Ascending aorta (tissue), 2 donors: ENCODE measurements around the gene PCDHGA4. TPM values are rescaled to one million over a fixed set of nuclear protein-coding genes. Genes with fewer than 3 reads are reported as not detected.
A peak's percentile ranks its signal among the peaks of the same experiment; 100 is the strongest.
"Not testable (repeated sequence)": the region's sequence is repeated elsewhere in the genome, so short reads cannot be mapped to it uniquely, and the experiment has no call there.

ENCODE experiments used
- DNase-seq, 2 donors: peaks; one replicate each; pipeline ENCODE4 v3.0.0-alpha.2; 2019; ENCODE audit warnings: low spot score in 2 of 2
- H3K27ac ChIP-seq, 2 donors: fragments of 200-600 bp; sonication (generic); one replicate each; pipeline ENCODE4 v1.5.1; 2016 to 2017; ENCODE audit warnings: mild to moderate bottlenecking in 1 of 2
- H3K27me3 ChIP-seq: fragments of 200-600 bp; sonication (generic); one replicate; pipeline ENCODE4 v1.5.1; 2017
- H3K36me3 ChIP-seq, 2 donors: fragments of 200-600 bp; sonication (generic); one replicate each; pipeline ENCODE4 v1.5.1; 2016
- H3K4me1 ChIP-seq, 2 donors: fragments of 200-600 bp; sonication (generic); one replicate each; pipeline ENCODE4 v1.5.1; 2016 to 2017; ENCODE audit warnings: mild to moderate bottlenecking in 1 of 2
- H3K4me3 ChIP-seq, 2 donors: fragments of 200-600 bp; sonication (generic); one replicate each; pipeline ENCODE4 v1.5.1; 2016 to 2017; ENCODE audit warnings: mild to moderate bottlenecking in 1 of 2
- H3K9me3 ChIP-seq, 2 donors: fragments of 200-600 bp; sonication (generic); one replicate each; pipeline ENCODE4 v1.5.1; 2016
- intact Hi-C: fragments of 100-400 bp; cut with DNase I; formaldehyde crosslinking; loops from one replicate; pipeline ENCODE4 v1.15.1; 2023
- total RNA-seq: library from RNA; depleted of rRNA; stranded (reverse); fragments of >200 nt; gene quantifications from one replicate; pipeline ENCODE4 v1.1.0, GENCODE V29; 2016
- TF ChIP-seq, protein P1 (sequence below), 3 experiments: fragments of 200-600 bp in 2 of 3; fragments of 450-650 bp in 1 of 3; sonication (generic) in 2 of 3; IDR thresholded peaks; one replicate each; pipeline ENCODE4 v1.5.1; 2016 to 2019; ENCODE audit warnings: antibody characterized with exemption in 3 of 3, mild to moderate bottlenecking in 1 of 3, moderate library complexity in 1 of 3

The PCDHGA4 gene
- 4.3 TPM for total RNA-seq

DNA sequence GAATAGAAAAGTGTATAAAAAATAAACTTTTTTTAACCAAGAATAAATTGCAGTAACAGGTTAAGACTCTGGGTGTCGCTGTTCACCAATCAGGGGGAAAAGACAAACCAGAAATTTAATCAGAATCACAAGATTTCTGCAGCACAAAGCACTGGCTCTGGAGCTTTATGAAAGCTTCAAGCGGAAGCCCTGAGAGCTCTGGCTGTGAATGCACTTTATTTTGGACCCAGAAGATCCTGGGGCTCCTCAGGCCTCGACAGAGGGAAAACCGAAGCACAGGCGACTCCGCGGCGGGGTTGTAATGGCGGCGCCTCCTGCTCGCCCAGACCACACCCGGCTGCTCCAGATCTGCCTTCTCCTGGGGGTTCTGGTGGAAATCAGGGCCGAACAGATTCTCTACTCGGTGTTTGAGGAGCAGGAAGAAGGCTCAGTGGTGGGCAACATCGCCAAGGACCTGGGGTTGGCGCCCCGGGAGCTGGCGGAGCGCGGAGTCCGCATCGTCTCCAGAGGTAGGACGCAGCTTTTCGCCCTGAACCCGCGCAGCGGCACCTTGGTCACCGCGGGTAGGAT, at the start of gene PCDHGA4:
Gene PCDHGA4, plus strand, starts transcription at position 122 of the 570 bp plus-strand sequence. Its CDS starts 87 bp downstream, at position 209.
- peaks cover 81 to 99% of the 10 kb centered on the region in 2 donors for H3K9me3 ChIP-seq
- peaks cover 0 to 4% of the 10 kb centered on the region in 2 donors for H3K36me3 ChIP-seq
- intact Hi-C loops = no loop called here
- no peaks in the 10 kb centered on the region for H3K4me1 ChIP-seq
- peak within 1 kb of the TSS; percentile 29 to 30 for H3K4me3 ChIP-seq
- no peak within 1 kb of the TSS for H3K27ac ChIP-seq
- TF ChIP-seq, protein P1, sequence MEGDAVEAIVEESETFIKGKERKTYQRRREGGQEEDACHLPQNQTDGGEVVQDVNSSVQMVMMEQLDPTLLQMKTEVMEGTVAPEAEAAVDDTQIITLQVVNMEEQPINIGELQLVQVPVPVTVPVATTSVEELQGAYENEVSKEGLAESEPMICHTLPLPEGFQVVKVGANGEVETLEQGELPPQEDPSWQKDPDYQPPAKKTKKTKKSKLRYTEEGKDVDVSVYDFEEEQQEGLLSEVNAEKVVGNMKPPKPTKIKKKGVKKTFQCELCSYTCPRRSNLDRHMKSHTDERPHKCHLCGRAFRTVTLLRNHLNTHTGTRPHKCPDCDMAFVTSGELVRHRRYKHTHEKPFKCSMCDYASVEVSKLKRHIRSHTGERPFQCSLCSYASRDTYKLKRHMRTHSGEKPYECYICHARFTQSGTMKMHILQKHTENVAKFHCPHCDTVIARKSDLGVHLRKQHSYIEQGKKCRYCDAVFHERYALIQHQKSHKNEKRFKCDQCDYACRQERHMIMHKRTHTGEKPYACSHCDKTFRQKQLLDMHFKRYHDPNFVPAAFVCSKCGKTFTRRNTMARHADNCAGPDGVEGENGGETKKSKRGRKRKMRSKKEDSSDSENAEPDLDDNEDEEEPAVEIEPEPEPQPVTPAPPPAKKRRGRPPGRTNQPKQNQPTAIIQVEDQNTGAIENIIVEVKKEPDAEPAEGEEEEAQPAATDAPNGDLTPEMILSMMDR (IDR thresholded peaks at IDR 0.05) = peak in 2 of 3 experiments; percentile 11 to 27
- DNase-seq = no peak
- H3K27me3 ChIP-seq = no peaks in the 10 kb centered on the region

DNA sequence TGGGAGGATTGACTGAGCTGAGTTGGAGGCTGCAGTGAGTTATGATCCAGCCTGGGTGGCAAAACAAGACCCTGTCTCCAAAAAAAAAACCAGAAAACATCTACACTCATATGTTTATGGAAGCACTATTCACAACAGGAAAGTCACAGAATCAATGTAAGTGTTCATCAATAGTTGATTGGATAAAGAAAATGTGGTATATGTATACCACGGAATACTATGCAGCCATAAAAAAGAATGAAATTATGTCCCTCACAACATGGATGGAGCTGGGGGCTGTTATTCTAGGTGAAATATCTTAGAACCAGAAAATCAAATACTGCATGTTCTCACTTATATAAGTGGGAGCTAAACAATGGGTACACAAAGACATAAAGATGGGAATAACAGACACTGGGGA, 48.2 kb upstream of the PCDHGA4 start:
- H3K27me3 ChIP-seq = no peaks in the 10 kb centered on the region
- no peaks in the 10 kb centered on the region for H3K4me1 ChIP-seq
- no peak overlapping the region for H3K4me3 ChIP-seq
- no peak for DNase-seq
- TF ChIP-seq, protein P1 (IDR thresholded peaks at IDR 0.05) = no peak
- peaks cover 72 to 100% of the 10 kb centered on the region in 2 donors for H3K9me3 ChIP-seq
- peaks cover 0 to 14% of the 10 kb centered on the region in 2 donors for H3K36me3 ChIP-seq
- intact Hi-C loops = no loop called here
- no peak overlapping the region for H3K27ac ChIP-seq

DNA sequence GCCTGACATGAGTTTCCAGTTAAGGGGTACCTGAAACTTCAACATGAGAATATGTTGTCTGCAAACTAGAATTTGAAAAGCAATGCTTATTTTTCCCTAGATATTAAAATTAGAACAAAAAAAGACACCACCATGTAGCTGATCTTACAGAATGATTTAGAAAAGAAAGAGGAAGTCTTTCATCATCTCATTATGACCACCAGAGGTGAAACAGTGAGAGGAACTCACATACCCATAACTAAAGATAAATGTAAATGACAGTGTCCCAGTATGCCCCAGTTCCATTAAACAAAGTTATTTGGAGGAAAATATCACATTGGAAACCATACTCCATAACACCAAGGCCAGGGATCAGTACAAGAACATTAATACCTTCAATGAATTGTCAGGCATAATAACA, 41.1 kb upstream of the PCDHGA4 start:
- Histone ChIP-seq H3K36me3 (peaks cover 4 to 45% of the 10 kb centered on the region in 2 donors), H3K4me1 (no peaks in the 10 kb centered on the region), H3K9me3 (peaks cover 79 to 100% of the 10 kb centered on the region in 2 donors), H3K27me3 (no peaks in the 10 kb centered on the region), H3K4me3 (no peak overlapping the region), H3K27ac (no peak overlapping the region)
- TF ChIP-seq, protein P1 (IDR thresholded peaks at IDR 0.05) = no peak
- no peak for DNase-seq
- intact Hi-C loops = no loop called here

DNA sequence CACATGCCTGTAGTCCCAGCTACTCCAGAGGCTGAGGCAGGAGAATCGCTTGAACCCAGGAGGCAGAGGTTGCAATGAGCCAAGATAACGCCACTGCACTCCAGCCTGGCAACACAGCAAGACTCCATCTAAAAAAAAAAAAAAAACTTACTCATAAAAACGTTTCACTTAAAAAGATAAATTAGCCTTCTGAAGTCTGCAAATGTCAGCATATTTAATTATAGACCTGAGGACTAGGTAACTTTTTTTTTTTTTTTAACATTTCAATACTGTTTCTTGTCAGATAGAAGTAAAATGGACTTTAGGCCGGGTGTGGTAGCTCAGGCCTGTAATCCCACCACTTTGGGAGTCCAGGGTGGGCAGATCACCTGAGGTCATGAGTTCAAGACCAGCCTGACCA, 37.9 kb upstream of the PCDHGA4 start:
- H3K4me3 ChIP-seq, intact Hi-C loops, H3K27me3 ChIP-seq, H3K4me1 ChIP-seq, DNase-seq, H3K27ac ChIP-seq: not testable (repeated sequence)
- Histone ChIP-seq H3K36me3 (peaks cover 12 to 50% of the 10 kb centered on the region in 2 donors), H3K9me3 (peaks cover 77 to 91% of the 10 kb centered on the region in 2 donors)

DNA sequence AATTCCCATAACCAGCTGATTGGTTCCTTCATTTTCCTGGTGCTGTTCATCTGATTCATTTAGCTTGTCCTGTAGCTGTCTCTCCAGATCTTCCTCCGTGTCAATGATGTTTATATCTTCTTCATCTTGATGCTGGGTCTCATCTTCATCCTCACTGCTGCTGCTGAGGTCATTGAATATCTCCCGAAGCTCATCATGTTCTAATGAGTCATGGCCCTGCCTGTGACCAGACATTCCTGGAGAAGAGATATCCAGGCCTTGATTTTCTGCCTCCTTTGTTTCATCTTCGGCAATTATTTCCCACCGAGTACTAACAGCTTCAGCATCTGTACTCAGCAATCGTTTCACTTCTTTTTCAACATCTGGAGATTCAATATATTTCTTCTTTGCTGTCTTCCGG, 35.6 kb upstream of the PCDHGA4 start:
- H3K9me3 ChIP-seq = peaks cover 55 to 85% of the 10 kb centered on the region in 2 donors
- H3K27me3 ChIP-seq = no peaks in the 10 kb centered on the region
- TF ChIP-seq, protein P1 (IDR thresholded peaks at IDR 0.05) = no peak
- intact Hi-C loops = no loop called here
- H3K27ac ChIP-seq = no peak overlapping the region
- peak overlapping the region; percentile 76 to 92 for H3K4me3 ChIP-seq
- peaks cover 12 to 47% of the 10 kb centered on the region in 2 donors for H3K36me3 ChIP-seq
- H3K4me1 ChIP-seq = peaks cover 0 to 4% of the 10 kb centered on the region in 2 donors
- no peak for DNase-seq

DNA sequence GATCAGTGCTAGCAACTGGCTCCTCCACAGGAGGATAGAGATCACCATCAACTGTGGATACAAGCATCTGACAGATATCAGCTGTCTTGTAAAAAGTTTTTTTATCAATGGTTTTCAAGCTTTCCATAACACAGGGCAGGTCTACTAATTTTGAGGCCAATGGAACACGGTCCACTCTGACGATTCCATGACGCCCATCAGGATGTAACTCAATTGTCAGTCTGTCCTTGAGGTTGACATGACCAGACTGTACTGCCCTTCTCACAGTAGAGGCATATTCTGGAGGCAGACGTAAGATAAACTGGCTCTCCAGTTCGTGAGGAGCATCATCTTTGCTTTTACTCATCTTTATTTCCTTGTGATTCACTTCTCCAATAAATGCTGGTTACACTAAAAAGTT, 35.1 kb upstream of the PCDHGA4 start:
- Histone ChIP-seq H3K27ac (peak overlapping the region; percentile 93 to 99), H3K27me3 (no peaks in the 10 kb centered on the region), H3K9me3 (peaks cover 53 to 85% of the 10 kb centered on the region in 2 donors), H3K4me1 (peaks cover 0 to 4% of the 10 kb centered on the region in 2 donors), H3K4me3 (peak overlapping the region; percentile 76 to 92), H3K36me3 (peaks cover 12 to 45% of the 10 kb centered on the region in 2 donors)
- TF ChIP-seq, protein P1 (IDR thresholded peaks at IDR 0.05) = no peak
- no peak for DNase-seq
- intact Hi-C loops = loop anchor here (1.0 to 10.0 kb wide), 4 partner anchors 203 to 605 kb away; no protein-coding TSS in a partner anchor
